ENCODE data around the gene OGFRL1.

- TF ChIP-seq, protein P1, sequence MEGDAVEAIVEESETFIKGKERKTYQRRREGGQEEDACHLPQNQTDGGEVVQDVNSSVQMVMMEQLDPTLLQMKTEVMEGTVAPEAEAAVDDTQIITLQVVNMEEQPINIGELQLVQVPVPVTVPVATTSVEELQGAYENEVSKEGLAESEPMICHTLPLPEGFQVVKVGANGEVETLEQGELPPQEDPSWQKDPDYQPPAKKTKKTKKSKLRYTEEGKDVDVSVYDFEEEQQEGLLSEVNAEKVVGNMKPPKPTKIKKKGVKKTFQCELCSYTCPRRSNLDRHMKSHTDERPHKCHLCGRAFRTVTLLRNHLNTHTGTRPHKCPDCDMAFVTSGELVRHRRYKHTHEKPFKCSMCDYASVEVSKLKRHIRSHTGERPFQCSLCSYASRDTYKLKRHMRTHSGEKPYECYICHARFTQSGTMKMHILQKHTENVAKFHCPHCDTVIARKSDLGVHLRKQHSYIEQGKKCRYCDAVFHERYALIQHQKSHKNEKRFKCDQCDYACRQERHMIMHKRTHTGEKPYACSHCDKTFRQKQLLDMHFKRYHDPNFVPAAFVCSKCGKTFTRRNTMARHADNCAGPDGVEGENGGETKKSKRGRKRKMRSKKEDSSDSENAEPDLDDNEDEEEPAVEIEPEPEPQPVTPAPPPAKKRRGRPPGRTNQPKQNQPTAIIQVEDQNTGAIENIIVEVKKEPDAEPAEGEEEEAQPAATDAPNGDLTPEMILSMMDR (IDR thresholded peaks at IDR 0.05; ENCODE audit: low read length): no peak
- TF ChIP-seq EZH2 (IDR thresholded peaks at IDR 0.05; ENCODE audit: borderline replicate concordance, low read length): no peak
Observed at GRCh38 chr6:71324194-71324785, 35.7 kb downstream of the OGFRL1 start.
